Neutrophil (primary cell): ENCODE measurements around the gene PHF20.

ENCODE experiments used
- H3K27ac ChIP-seq: fragments of 200-600 bp; sonication (generic); 2 replicates; pipeline ENCODE4 v1.5.1; 2016; ENCODE audit warnings: mild to moderate bottlenecking, moderate library complexity
- H3K27me3 ChIP-seq: fragments of 200-600 bp; sonication (generic); 2 replicates; pipeline ENCODE4 v1.6.0; 2016; ENCODE audit warnings: mild to moderate bottlenecking
- H3K36me3 ChIP-seq: fragments of 200-600 bp; sonication (generic); 2 replicates; pipeline ENCODE4 v1.5.1; 2017
- H3K4me1 ChIP-seq, 2 experiments: fragments of 200-600 bp in 1 of 2; sonication (generic) in 1 of 2; 1 replicate in 1 of 2; 2 replicates in 1 of 2; pipeline versions ENCODE4 v1.5.1 to v1.6.1; 2013 to 2016; ENCODE audit warnings: low read depth in 1 of 2, low read length in 1 of 2, mild to moderate bottlenecking in 1 of 2, moderate library complexity in 1 of 2; ENCODE audit not compliant: control insufficient read depth in 1 of 2, insufficient read depth in 1 of 2
- H3K4me3 ChIP-seq, 2 experiments: fragments of 200-600 bp in 1 of 2; sonication (generic) in 1 of 2; 1 replicate in 1 of 2; 2 replicates in 1 of 2; pipeline ENCODE4 v1.5.1; 2013 to 2016; ENCODE audit warnings: low read depth in 1 of 2, low read length in 1 of 2, mild to moderate bottlenecking in 1 of 2, moderate library complexity in 1 of 2
- H3K9me3 ChIP-seq: fragments of 200-600 bp; sonication (generic); 2 replicates; pipeline ENCODE4 v1.5.1; 2016
- CTCF ChIP-seq: fragments of 200-600 bp; sonication (generic); IDR thresholded peaks from 2 replicates; pipeline ENCODE4 v1.5.1; 2016; ENCODE audit warnings: antibody characterized with exemption

PHF20 gene

GRCh38 chr20:35806075-35806474 is 34.3 kb downstream of the PHF20 start:
- Histone ChIP-seq H3K4me3 (no peak overlapping the region), H3K27ac (no peak overlapping the region), H3K36me3 (peaks cover 42% of the 10 kb centered on the region), H3K9me3 (no peaks in the 10 kb centered on the region), H3K27me3 (no peaks in the 10 kb centered on the region), H3K4me1 (no peaks in the 10 kb centered on the region)
- no peak for TF ChIP-seq CTCF

GRCh38 chr20:35807877-35808276 is 36.1 kb downstream of the PHF20 start:
- Histone ChIP-seq H3K36me3 (peaks cover 31% of the 10 kb centered on the region), H3K9me3 (no peaks in the 10 kb centered on the region), H3K27me3 (no peaks in the 10 kb centered on the region), H3K4me1 (no peaks in the 10 kb centered on the region), H3K27ac (no peak overlapping the region), H3K4me3 (no peak overlapping the region)
- TF ChIP-seq CTCF: no peak

- Histone ChIP-seq H3K9me3 (no peaks in the 10 kb centered on the region), H3K4me1 (no peaks in the 10 kb centered on the region), H3K4me3 (no peak overlapping the region), H3K27ac (no peak overlapping the region), H3K36me3 (peaks cover 6% of the 10 kb centered on the region), H3K27me3 (no peaks in the 10 kb centered on the region)
- no peak for TF ChIP-seq CTCF
Observed at GRCh38 chr20:35820715-35821114, 48.9 kb downstream of the PHF20 start.

- no peaks in the 10 kb centered on the region for H3K9me3 ChIP-seq
- H3K27ac ChIP-seq: no peak overlapping the region
- TF ChIP-seq CTCF: no peak
- peaks cover 12% of the 10 kb centered on the region for H3K36me3 ChIP-seq
- no peaks in the 10 kb centered on the region for H3K27me3 ChIP-seq
- no peaks in the 10 kb centered on the region for H3K4me1 ChIP-seq
- H3K4me3 ChIP-seq: no peak overlapping the region
Observed at GRCh38 chr20:35821807-35822242, 50.0 kb downstream of the PHF20 start.

- Histone ChIP-seq H3K4me1 (no peaks in the 10 kb centered on the region), H3K9me3 (no peaks in the 10 kb centered on the region), H3K27me3 (no peaks in the 10 kb centered on the region), H3K36me3 (peaks cover 17% of the 10 kb centered on the region), H3K4me3 (no peak overlapping the region), H3K27ac (no peak overlapping the region)
- no peak for TF ChIP-seq CTCF
Observed at GRCh38 chr20:35823147-35823546, 51.3 kb downstream of the PHF20 start.

GRCh38 chr20:35823937-35824336 is 52.1 kb downstream of the PHF20 start:
- TF ChIP-seq CTCF: no peak
- Histone ChIP-seq H3K4me1 (no peaks in the 10 kb centered on the region), H3K27ac (no peak overlapping the region), H3K36me3 (peaks cover 17% of the 10 kb centered on the region), H3K27me3 (no peaks in the 10 kb centered on the region), H3K9me3 (no peaks in the 10 kb centered on the region), H3K4me3 (no peak overlapping the region)
